Stimulated activated CD8-positive, alpha-beta memory T cell treated with anti-CD3 and anti-CD28 coated beads, Interleukin-15, amount 100 ng/mL, for 4 hours (primary cell): Measurements from ENCODE around the gene TPM4.
"Not testable (repeated sequence)": the region's sequence is repeated elsewhere in the genome, so short reads cannot be mapped to it uniquely, and the experiment has no call there.

ENCODE experiments used
- DNase-seq, 2 donors: peaks; one replicate each; pipeline ENCODE4 v3.0.0-alpha.2; 2020; ENCODE audit warnings: low read depth in 2 of 2

TPM4 gene

DNA sequence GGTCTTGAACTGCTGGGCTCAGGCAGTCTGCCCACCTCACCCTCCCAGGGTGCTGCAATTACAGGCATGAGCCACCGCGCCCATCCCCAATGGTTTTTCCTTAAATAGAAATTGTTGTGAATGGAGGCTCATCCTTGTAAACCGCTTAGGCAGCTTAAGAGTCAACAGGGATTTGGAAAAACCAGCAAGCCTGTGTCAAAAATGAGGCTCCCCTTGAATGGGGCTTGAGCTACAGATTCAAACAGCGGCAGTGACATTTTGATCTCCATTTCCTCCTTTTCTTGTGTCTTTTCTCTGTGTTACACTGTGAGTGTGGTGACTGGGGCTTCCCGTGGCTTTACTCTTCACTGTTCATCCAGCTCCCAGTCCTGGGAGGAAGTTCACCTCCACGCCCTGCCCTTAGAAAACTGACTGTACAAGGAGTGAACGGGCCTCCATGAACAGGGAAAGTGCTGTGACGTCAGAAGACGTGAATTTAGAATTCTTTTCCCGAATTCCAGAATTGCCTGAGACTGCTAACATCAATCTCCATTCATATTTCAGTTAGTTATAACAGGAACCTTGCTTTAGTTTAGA, 20.1 kb downstream of the TPM4 start:
- DNase-seq, result no peak

DNA sequence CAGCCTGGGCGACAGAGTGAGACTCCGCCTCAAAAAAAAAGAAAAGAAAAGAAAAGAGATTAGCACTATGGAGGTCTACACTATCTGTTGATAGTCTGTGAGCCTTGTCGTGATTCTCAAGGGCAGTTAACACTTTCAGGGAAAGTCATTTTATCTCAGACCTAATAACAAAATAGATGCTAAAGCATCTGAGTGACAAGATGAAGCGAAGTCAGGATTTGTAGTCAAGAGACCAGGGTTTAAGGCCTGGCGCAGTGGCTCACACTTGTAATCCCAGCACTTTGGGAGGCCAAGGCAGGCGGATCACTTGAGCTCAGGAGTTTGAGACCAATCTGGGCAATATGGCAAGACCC, 22.1 kb downstream of the TPM4 start:
- no peak for DNase-seq

DNA sequence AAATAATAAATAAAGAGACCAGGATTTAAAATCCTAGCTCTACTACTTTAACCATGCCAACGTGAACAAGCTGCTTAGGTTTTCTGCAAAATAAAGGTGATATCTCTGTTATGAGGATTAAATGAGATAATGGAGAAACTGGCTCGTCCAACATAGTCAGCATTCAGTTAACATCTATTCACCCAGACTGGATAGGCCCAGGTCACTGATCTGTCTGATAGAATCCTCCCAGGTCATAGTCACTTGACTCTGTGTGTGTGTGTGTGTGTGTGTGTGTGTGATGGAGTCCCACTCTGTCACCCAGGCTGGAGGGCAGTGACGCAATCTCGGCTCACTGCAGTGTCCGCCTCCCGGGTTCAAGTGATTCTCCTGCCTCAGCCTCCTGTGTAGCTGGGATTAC, 22.5 kb downstream of the TPM4 start:
- no peak for DNase-seq

DNA sequence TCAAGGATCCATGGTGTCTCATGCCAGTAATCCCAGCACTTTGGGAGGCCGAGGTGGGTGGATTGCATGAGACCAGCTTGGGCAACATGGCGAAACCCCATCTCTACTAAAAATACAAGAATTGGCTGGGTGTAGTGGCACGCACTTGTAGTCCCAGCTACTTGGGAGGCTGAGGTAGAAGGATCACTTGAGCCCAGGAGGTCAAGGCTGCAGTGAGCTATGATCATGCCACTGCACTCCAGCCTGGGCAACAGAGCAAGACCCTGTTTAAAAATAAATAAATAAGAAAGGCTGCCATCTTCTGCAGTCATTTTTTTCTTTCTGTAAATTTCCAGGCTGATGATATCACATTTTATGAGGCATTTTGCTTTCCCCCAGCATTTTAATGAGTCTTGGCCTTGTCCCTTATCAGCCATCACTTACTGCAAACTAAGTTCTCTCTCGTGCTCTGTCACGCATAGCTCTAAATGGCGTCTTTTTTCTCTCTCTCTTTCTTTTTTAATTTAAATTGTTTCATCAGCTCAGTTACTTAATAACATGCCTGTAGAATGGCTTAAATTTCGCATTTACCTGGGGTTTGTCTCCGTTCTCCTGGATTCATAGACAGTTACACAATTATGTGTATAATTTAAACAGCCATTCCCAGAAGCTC, 23.1 kb downstream of the TPM4 start:
- not testable (repeated sequence) for DNase-seq

DNA sequence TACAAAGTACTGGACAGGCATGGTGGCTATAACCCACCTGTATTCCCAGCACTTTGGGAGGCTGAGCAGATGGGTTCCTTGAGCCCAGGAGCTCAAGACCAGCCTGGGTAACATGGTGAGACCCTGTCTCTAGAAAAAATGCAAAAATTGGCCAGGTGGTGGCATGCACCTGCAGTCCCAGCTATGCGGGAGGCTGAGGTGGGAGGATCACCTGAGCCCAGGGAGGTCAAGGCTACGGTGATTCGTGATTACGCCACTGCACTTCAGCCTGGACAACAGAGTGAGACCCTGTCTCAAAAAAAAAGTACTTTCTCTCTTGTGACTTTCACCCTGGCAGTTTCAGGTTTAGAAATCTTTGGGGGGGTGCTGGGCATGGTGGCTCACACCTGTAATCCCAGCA, 24.2 kb downstream of the TPM4 start:
- DNase-seq, result no peak

DNA sequence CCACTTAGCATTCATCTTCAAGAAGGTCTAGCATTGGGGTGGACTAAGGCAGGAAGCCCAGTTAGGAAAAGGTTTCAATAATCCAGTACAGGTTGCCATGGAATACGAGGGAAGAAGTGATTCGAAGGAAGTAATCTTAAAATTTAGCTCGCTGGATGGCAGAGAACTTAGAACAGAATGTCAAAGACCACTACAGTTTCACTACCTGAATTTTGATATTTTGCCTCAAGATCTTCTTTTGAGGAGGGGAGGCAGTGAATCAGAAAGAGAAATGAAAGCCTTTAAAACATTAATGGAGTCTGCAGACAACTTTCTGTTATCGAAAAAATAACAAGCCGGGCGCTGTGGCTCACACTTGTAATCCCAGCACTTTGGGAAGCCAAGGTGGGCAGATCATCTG, 28.4 kb downstream of the TPM4 start:
- no peak for DNase-seq

DNA sequence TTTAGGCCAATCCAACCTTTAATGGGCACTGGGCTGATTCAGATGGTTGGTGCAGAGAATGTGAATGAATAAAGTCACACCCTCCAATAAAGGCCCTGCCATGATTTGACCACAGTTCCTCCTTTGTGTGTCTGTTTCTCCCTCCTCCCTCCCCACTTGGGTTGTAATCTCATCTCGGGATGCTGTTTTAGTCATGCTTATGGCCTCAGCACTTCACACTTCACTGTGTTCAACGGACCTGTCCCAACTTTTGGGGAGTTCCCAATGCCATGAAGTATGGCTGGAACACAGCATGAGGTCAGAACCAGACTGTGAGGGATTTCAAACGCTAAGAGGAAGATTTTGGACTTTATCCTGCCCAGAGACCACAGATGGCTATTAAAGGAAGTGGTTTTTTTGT, 29.8 kb downstream of the TPM4 start:
- no peak for DNase-seq

DNA sequence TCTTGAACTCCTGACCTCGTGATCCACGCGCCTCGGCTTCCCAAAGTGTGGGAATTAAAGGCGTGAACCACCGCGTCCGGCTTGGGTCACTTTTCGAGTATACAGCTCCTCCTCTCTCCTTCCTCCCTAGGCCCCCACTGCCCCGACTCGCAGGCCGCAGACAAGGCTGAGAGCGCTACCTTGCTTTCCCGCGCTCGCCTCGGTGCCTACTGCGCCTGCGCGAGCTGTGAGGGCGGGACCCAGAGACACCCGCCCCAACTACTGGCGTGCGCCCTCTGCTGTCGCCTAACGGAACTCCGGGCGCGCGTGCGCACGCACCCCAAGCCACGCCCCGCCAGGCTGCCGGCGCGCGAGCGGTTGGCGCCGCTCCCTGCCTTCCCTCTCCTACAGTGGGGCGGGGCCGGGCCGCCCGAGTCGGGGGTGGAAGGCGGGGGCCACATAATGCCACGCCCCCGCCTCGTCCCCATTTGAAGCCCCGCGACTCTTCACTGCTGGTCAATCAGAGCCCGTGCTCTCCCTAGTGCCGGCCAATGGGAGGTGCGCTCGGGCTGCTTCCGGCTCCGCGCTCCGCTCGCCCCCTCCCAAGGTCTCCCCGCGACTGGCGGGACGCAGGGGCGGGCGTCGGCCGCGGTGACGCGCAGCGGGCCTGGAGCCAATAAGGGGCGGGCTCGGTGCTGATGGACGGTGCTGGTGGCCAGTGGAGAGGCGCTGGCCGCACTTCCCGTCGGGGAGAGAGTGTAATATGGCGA, 35.0 kb downstream of the TPM4 start, which contains the start of gene RAB8A:
Gene RAB8A (plus strand): TSS at position 730 of the 749 bp plus-strand sequence. CDS start 13 bp downstream, at position 743.
- DNase-seq, result peak; percentile 94 to 98

DNA sequence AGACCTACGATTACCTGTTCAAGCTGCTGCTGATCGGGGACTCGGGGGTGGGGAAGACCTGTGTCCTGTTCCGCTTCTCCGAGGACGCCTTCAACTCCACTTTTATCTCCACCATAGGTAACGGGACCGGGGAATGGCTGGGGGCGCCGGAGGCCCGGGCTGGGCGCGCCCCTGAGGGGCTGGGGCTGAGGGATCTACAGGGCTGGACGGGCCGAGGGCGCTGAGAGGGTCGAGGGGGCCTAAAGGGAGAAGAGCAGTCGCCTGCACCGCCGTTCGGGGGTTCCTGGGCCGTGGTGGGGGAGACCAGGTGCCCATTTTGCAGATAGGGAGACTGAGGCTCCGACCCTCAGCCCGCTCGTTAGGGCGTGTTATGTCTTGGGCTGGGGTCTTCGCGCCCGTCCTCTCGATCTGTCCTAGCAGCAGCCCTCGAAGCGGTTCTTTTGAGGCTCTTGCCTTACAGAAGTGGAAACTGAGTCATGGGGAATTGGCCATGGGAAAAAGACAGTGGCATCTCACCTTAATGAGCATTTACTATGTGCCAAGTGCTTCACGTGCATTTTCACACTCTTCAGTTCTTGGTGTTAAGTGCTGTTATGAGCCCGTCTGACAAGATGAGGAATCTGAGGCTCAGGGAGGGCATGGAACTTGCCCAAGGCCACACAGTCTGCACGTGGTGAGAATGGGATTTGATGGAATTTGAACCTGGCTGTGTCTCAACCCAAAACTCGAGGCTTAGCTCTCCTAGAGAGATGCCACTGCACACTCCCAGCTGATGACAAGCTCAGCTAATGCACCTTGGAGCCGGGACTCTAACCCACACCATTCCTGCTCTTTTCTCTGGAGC, 35.8 kb downstream of the TPM4 start:
- DNase-seq, result no peak

DNA sequence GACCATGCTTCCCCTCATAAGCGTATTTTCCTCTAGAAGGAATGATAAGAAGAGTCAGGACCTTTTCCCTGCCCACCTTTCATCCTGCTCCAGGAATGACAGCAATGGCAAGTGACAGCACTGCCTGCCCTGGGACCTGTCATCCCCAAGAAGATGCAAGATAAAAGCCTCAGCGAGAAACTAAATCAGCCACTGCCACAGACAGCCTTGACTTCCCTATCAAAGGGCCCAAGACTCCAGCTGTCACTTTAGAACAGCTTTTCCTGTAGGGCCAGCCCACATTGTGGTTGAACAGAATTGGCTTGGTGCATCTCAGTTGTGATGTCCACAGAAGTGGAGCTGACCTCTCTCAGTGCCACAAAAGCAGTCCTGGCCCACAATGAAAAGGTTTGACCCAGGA, 36.5 kb downstream of the TPM4 start:
- DNase-seq, result no peak

DNA sequence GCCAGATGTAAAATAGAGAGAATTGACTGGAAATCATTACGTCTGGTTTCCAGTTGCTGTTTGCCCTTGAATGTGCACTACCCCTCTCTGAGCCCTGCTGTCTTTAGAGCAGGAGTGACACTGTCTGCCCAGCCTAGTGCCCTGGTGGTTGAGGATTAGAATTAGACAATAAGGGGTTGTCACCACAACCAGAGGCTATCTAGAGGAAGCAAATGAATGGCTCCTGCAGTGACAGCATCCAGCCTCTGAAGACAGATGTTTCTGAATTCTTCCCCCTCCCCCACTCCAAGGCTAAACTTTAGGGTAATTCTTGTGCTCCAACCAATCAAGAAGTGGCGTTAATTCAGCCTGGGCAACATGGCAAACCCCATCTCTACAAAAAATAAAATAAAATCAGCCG, 37.4 kb downstream of the TPM4 start:
- no peak for DNase-seq

DNA sequence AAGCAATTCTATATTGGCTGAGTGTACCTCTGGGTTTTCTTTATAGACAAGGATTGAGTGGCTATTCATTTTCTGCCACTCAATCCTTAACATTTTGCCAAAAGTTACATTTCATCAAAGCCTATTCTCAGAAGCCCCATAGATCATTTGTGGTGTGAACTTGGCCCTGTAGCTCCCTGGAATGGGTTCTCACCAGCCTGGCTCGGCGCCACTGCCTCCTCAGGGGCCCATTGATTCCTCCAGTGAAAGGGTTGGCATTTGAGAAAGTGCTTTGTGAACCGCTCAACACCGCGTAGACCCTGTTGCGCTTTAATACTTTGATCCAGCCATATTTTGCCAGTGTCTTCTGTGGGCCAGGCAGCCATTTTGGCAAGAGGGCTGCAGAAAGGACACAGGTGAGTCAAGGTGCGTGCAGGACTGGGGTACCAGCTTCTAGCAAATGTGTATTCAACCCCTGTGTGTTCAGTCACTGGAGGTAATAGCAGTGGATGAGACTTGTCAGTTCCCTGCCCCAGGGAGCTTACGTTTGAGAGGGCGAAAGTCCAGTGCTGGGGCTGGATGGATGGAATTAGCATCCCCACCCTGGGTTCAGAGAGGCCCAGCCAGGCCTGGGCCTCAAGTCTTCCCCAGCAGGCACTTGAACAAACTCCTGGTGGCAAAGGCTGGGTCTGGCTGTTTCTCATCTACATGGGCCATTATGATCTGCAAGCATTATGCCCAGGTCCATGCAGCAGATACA, 39.2 kb downstream of the TPM4 start:
- DNase-seq, result no peak

DNA sequence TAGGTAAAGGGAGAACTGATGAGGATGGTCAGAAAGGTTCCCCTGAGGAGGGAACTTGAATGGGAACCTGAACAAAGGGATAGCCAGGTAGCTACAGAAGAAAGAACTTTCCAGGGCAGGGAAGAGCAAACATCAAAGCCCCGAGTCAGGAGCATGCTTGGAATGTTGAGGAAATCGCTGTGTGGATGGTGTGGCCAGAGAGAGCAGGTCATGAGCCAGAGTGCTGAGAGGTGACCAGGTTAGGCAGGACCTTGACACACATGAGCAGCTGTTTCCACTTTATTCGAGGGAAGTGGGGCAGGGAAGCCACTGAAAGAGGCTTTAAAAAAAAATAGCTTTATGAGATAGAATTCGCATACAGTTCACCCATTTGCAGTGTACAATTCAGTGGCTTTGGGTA, 39.8 kb downstream of the TPM4 start:
- no peak for DNase-seq

DNA sequence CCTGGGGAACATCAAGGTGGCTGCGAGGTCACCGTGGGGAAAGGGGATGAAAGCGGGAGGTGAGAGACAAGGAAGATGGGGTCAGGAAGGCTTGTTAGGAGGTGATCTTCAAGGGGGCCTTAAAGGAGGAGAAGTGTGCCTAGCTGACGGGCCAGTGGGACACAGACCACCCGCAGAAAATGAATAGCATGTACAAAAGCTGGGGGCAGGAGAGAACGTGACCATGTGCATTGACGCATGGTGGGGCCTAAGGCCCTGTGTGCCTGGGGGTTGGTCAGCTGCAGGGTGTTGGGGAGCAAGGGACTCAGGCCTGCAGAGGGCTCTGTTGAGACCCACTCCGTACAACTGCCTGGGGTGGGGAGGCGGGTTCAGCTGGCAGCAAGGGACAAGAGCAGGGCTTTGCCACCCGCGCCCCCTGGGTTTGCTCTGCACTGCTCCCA, 41.3 kb downstream of the TPM4 start:
- DNase-seq, result no peak

DNA sequence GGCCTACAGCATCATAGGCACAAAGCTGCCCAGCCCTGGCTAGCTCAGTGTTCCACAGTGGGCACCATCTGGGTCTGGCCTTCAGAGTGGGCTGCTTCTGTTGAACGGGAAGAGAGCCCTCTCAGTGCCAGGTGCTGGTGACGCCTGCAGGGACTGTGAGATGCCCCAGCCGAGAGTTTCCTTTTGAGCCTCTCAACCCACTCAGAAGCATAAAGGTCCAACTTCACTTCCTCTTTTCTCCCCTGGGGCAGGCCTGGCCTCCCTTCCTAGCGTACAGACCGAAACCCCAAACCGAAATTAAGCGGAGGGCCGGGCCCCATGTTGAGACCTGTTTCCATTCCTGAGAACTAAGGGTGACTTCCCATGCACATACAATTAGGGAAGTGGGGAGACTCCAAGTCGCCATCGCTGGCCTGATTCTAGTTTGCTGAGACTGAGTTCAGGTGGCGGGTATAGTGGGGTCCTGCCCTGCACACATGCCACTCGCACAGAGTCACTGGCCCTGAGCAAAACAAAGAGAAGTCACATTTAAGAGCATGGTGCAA, 42.3 kb downstream of the TPM4 start:
- no peak for DNase-seq

DNA sequence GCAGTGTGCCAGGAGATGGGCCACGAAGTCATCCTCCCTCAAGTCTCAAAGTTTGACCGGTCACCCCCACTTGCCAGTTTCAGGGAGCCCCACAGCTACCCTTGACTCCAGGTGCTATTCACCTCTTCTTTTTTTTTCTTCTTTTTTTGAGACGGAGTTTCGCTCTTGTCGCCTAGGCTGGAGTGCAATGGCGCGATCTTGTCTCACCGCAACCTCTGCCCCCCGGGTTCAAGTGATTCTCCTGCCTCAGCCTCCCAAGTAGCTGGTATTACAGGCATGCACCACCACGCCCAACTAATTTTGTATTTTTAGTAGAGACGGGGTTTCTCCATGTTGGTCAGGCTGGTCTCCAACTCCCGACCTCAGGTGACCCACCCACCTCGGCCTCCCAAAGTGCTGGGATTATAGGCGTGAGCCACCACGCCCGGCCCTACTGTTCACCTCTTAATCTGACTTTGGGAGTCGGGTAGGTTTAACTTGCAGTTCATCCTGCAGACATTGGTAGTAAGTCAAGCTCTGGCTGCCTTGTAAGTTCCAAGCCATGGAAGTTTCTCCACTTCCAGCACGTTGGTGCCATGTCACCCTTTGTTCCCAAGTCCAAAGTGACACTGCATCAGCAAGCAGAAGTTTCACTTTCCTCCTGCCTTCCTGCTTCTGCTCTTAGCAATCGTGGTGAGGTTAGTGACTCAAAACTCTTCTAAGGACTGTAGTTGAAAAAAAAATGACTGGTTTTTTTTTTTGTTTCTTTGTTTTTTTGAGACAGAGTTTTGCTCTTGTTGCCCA, 43.0 kb downstream of the TPM4 start:
- not testable (repeated sequence) for DNase-seq

DNA sequence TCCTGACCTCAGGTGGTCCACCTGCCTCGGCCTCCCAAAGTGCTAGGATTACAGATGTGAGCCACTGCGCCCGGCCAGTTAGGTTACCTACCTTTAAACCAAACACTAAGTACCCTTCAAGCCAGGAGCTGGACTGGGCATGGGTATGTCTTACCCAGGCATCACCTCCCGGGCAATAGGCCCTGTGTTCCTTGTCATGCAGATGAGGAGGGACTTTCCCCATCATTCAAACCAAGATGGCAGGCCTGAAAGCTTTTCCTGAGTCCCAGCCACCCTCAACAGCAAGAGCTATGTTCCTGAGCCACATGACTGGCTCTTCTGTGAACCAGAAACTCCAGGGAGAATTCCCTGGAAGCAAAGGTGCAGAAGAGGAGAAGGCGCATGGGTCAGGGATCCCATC, 44.8 kb downstream of the TPM4 start:
- no peak for DNase-seq

DNA sequence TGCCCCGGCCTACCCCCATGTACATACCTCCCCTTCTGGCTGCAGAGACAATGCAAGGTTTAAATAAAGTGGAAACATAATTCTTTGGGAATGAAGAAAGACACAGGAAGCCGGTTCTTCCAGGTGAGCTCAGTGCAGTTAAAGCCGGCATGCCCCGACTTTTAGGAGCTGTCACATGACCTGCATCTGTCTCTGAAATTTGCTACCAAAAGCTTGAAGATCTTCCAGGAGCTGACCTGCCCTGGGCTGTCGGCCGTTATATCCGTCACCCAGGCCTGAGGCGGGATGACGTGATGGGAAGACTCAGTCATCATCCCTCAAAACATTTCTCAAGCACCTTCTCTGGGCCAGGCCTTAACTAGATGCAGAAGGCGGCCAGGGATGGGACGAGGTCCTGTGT, 45.7 kb downstream of the TPM4 start:
- no peak for DNase-seq

DNA sequence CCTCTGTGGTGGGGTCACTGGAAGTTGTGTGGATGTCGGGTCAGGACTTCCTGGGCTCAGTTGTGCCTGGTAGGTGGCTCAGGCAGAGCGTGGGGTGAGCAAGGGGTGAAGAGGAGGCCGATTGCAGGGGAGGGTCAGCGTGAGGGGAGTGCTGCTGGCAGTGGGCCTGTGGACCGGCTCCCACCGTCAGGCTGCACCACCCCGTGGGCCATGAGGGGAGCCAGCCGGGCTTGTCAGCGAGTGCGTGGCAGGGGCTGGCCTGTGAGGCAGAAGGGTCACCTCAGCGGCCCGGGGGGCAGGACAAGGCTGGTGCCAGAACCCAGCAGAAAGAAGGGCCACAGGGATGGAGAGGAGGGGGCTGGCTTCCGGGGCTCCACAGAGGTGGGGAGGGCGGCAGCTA, 48.7 kb downstream of the TPM4 start:
- no peak for DNase-seq

DNA sequence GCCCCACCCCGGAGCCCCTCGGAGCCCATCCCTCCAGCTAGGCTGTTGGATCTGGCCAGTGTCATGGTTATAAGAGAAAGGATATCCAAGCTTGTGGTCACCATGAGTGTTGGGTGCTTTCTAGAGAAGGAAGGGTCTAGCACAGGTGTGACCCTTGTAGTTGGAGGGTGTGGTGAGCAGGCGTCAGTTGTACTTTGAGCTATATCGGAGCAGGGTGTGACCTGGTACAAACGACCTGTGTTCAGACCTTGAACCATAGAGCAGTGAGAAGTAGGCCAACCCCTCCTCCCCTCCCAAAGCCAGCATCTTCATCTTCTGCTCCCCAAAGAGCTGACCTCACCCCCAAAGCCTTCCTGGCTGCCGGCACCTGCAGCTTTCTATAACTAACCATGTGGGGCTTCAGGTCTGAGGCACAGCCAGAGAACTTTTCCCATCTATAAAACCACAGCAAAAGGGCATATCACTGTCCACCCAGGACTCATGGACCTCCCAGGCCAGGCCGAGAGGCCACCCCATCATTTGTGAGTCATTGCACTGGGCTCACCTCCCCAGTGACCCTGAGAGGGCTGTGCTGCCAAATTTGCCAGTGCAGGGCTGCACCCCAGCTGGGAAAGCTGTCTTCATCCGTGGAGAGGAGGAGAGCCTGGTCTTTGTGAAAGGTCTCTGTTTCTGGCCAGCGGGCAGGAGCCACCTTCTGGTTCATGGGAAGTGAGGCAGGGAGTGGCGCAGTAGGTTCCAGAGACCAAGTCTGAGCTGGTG, 49.6 kb downstream of the TPM4 start:
- DNase-seq, result no peak
